KOPT-K1 (cell line): ENCODE measurements around the gene IL31.
"Not testable (repeated sequence)": the region's sequence is repeated elsewhere in the genome, so short reads cannot be mapped to it uniquely, and the experiment has no call there.

Source experiments
- H3K27ac ChIP-seq: fragments of 200-600 bp; sonication (generic); 2 replicates; pipeline ENCODE4 v1.5.1; 2016; ENCODE audit warnings: antibody characterized with exemption, mild to moderate bottlenecking, low read depth, low read length; ENCODE audit not compliant: poor library complexity, severe bottlenecking
- H3K36me3 ChIP-seq: fragments of 200-600 bp; sonication (generic); 2 replicates; pipeline ENCODE4 v1.5.1; 2017; ENCODE audit warnings: antibody characterized with exemption, mild to moderate bottlenecking, low read length, moderate library complexity; ENCODE audit not compliant: insufficient read depth
- H3K9me3 ChIP-seq: fragments of 200-600 bp; sonication (generic); 2 replicates; pipeline ENCODE4 v1.5.1; 2017; ENCODE audit warnings: antibody characterized with exemption, low read length, mild to moderate bottlenecking; ENCODE audit not compliant: insufficient read depth, poor library complexity, severe bottlenecking

Gene IL31

DNA sequence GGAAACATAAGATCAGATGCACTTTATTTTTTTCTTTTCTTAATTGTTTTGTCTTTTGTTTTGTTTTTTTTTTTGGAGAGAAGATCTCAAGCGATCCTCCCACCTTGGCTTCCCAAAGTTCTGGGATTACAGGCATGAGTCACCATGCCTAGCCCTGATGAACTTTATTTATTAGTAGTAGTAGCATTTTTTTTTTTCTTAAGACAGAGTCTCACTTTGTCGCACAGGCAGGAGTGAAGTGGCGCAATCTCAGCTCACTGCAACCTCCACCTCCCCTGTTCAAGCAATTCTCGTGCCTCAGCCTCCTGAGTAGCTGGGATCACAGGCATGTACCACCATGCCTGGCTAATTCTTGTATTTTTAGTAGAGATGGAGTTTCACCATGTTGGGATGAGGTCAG is 2.5 kb upstream of the IL31 start:
- not testable (repeated sequence) for H3K36me3 ChIP-seq, H3K27ac ChIP-seq, H3K9me3 ChIP-seq

DNA sequence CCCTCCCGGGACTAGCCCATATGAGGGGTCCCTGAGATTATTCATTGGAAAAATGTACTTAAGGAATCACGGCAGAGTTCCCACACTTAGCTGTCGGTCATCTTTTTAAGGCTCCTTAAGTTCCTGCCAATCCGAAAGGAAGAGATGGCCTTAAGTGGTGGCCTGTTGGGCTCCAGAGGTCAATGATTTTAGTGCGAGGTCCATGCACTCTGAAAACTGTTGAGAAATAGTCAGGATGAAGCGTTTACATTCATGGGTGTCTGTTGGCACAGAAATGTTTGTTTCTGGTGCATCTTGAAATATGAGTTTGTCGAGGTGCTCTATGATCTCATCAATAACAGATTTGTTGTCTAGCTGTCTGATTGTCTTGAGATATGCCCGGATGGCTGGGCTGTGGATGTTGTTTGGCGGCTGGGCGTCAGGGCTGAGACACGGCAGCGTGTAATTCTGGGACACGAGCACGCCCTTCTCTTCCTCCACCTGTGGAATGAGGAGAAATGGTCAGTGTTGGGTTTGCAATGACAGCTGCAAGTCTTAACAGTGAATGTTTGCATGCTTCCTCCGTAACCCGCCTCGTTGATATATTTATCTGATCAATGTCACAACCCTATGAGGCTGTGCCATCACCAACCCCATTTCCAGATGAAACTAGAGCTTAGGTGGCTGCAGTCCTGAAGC is 1.6 kb downstream of the IL31 start:
- no peak overlapping the region for H3K27ac ChIP-seq
- no peaks in the 10 kb centered on the region for H3K36me3 ChIP-seq
- no peaks in the 10 kb centered on the region for H3K9me3 ChIP-seq

DNA sequence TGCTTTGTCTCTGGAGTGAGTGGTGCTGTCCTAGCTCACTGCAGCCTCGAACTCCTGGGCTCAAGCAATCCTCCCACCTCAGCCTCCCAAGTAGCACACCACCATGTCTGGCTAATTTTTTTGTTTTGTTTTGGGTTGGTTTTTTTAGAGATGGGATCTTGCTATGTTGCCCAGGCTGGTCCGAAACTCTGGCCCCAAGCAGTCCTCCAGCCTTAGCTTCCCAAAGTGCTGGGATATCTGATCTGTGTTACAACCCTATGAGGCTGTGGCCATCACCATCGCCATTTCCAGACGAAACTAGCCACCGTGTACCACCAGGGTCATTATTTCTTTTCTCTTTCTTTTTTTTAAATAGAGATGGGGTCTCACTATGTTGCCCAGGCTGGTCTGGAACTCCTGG is 2.6 kb downstream of the IL31 start:
- H3K27ac ChIP-seq = no peak overlapping the region
- no peaks in the 10 kb centered on the region for H3K36me3 ChIP-seq
- no peaks in the 10 kb centered on the region for H3K9me3 ChIP-seq

DNA sequence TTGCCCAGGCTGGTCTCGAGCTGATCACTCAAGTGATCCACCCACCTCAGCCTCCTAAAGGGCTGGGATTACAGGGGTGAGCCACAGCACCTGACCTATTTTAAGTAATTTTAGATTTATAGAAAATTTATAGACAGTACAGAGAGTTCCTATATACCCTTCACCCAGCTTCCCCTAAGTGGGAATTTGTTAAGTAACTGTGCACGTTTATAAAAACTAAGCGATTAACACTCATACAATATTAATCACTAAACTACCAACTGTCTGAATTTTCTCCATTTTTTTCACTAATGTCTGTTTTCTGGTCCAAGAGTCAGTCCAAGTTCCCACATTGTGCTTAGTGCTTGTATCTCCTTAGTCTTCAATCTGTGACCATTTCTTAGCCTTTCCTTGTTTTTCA is 5.5 kb downstream of the IL31 start:
- Histone ChIP-seq H3K27ac (no peak overlapping the region), H3K36me3 (no peaks in the 10 kb centered on the region), H3K9me3 (no peaks in the 10 kb centered on the region)

- H3K27ac ChIP-seq = no peak overlapping the region
- no peaks in the 10 kb centered on the region for H3K9me3 ChIP-seq
- H3K36me3 ChIP-seq = no peaks in the 10 kb centered on the region
Measured at GRCh38 chr12:122167356-122167925, 6.6 kb downstream of the IL31 start.

DNA sequence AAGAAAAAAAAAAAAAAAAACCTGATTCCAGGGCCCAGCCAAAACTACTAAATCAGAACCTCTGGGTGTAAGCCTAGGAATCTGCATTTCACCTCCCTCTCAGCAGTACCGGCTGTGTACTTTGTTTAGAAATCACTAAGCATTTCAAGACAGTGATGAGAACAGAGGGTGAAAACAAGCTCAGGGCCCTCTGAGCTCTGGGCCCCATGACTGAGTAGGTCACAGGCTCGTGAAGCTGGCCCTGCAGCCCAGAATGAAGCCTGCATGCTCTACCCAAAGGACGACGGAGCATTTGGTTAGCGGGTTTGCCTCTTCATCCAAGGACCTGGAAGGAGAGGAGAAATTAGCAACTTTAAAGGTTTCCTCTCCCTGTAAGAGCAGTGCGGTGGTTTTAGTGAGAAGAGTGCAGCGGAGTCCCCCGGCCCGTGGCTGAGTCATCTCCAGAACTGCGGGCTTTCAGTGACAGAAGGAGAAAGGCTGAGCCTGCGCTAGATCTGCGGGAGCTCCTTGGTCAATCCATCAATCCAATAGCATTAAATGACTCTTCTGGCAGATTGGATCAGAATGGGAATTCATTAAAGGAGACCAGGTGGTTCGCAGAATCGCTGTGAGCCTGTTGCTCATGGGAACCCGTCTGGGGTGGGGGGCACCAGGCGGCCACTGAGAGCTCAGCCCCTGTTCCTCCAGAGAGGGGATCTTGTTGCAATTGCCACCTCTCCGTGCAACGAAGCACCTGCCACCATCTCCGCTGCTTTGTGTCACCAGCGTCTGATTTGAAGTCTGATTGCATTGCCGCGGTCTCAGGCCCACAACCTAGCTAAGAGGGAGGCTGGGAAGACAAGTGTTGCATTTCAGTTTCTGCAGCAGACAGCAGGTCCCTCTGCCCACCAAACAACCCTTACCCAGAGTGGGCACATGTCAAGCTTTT is 7.3 kb downstream of the IL31 start:
- H3K9me3 ChIP-seq = no peaks in the 10 kb centered on the region
- H3K36me3 ChIP-seq = no peaks in the 10 kb centered on the region
- no peak overlapping the region for H3K27ac ChIP-seq

DNA sequence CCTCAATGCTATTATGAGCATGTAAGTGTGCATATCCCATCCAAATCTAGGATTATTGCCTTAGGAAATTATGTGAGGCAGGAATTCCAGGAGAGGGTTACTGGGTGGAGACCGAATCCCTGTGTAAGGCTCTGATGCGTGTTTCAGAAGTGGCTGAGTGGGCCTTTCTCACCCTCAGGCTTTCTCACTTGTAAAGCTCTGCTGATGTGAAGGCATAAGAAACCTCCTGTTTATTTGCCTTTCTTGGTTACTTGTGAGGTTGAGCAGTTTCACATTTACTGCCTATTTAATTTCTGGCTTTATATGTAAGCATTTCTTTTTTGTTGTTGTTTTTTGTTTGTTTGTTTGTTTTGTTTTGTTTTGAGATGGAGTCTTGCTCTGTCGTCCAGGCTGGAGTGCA is 11.0 kb downstream of the IL31 start:
- Histone ChIP-seq H3K9me3 (no peaks in the 10 kb centered on the region), H3K36me3 (no peaks in the 10 kb centered on the region), H3K27ac (no peak overlapping the region)

DNA sequence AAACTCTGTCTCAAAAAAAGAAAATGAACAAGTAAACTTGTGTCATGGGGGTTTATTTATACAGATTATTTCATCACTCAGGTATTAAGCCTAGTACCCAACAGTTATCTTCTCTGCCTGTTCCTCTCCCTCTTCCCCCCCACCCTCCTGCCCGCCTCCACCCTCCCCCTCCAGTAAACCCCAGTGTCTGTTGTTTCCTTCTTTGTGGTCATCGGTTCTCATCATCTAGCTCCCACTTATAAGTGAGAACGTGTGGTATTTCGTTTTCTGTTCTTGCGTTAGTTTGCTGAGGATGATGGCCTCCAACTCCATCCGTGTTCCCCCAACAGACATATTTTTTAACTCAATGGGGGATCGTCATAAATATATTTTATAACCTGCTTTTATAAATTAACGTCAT is 12.3 kb downstream of the IL31 start:
- H3K36me3 ChIP-seq = no peaks in the 10 kb centered on the region
- H3K9me3 ChIP-seq = no peaks in the 10 kb centered on the region
- H3K27ac ChIP-seq = no peak overlapping the region

GRCh38 chr12:122160761-122161160 is 13.3 kb downstream of the IL31 start:
- Histone ChIP-seq H3K36me3 (no peaks in the 10 kb centered on the region), H3K9me3 (no peaks in the 10 kb centered on the region), H3K27ac (no peak overlapping the region)

GRCh38 chr12:122159882-122160281 is 14.1 kb downstream of the IL31 start:
- H3K9me3 ChIP-seq = no peaks in the 10 kb centered on the region
- H3K36me3 ChIP-seq = no peaks in the 10 kb centered on the region

GRCh38 chr12:122158700-122159285 is 15.2 kb downstream of the IL31 start:
- no peaks in the 10 kb centered on the region for H3K36me3 ChIP-seq
- no peak overlapping the region for H3K27ac ChIP-seq
- H3K9me3 ChIP-seq = no peaks in the 10 kb centered on the region

More at GRCh38 chr12:122159882-122160281, 14.1 kb downstream of the IL31 start:
- H3K27ac ChIP-seq = no peak overlapping the region

DNA sequence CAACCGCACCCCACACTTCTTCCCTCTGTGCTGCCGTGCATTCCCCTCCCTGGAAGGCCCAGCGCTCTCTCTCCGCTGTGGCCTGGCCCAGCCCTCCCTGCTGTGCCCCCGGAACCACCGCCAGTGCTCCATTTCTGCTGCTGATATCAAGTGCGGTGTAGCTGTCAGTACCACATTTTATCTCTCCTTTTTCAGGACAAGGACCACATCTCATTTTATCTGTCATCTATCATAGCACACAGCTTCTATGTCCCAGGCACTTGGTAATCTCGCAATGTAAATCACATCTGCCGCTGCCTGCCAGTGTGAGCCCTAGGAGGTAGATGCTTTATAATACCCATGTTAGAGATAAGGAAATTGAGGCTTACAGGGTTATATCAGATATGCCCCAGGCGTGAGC is 18.3 kb downstream of the IL31 start:
- H3K36me3 ChIP-seq = no peaks in the 10 kb centered on the region
- no peak overlapping the region for H3K27ac ChIP-seq
- H3K9me3 ChIP-seq = no peaks in the 10 kb centered on the region

DNA sequence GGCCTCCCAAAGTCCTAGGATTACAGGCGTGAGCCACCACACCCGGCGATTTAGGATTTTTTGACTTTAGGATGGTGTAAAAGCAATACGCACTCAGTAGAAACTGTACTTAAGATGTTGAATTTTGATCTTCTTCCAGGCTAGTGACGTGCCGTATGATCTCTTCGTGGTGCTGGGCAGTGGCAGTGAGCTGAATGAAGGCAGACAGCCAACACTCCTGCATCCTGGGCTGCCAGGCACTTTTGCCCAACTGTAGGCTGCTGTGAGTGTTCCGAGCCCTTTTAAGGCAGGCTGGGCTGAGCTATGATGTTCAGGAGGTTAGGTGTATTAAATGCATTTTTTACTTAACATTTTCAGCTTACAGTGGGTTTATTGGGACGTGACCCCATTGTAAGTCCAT is 21.3 kb downstream of the IL31 start:
- Histone ChIP-seq H3K9me3 (no peaks in the 10 kb centered on the region), H3K36me3 (no peaks in the 10 kb centered on the region), H3K27ac (no peak overlapping the region)

GRCh38 chr12:122150127-122150681 is 23.8 kb downstream of the IL31 start:
- peaks cover 4% of the 10 kb centered on the region; the same call in 1 of the 2 replicates for H3K36me3 ChIP-seq
- no peaks in the 10 kb centered on the region for H3K9me3 ChIP-seq
- H3K27ac ChIP-seq = no peak overlapping the region

GRCh38 chr12:122148657-122149056 is 25.4 kb downstream of the IL31 start:
- H3K9me3 ChIP-seq = no peaks in the 10 kb centered on the region
- peaks cover 12% of the 10 kb centered on the region; the same call in 1 of the 2 replicates for H3K36me3 ChIP-seq

More at GRCh38 chr12:122148657-122149056, 25.4 kb downstream of the IL31 start:
- H3K27ac ChIP-seq = no peak overlapping the region
